ENCODE measurements around the gene RFX8.
"Not testable (repeated sequence)": the region's sequence is repeated elsewhere in the genome, so short reads cannot be mapped to it uniquely, and the experiment has no call there.

DNA sequence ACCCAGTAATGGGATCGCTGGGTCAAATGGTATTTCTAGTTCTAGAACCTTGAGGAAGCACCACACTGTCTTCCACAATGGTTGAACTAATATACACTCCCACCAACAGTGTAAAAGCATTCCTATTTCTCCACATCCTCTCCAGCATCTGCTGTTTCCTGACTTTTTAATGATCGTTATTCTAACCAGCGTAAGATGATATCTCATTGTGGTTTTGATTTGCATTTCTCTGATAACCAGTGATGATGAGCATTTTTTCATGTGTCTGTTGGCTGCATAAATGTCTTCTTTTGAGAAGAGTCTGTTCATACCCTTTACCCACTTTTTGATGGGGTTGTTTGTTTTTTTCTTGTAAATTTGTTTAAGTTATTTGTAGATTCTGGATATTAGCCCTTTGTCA lies 20.5 kb downstream of the RFX8 start:
- not testable (repeated sequence) for TF ChIP-seq CTCF (tag by site-specific recombination; IDR thresholded peaks at IDR 0.05); TCF7L2 (IDR thresholded peaks at IDR 0.05; ENCODE audit: borderline replicate concordance, low read depth, low read length); OVOL3 (tag by site-specific recombination; IDR thresholded peaks at IDR 0.05); ZBTB20 (tag by site-specific recombination; IDR thresholded peaks at IDR 0.05); ZNF2 (tag by site-specific recombination; IDR thresholded peaks at IDR 0.05); ZNF184 (tag by site-specific recombination; IDR thresholded peaks at IDR 0.05); ZNF433 (tag by site-specific recombination; IDR thresholded peaks at IDR 0.05; ENCODE audit: low read depth); ZNF426 (tag by site-specific recombination; IDR thresholded peaks at IDR 0.05)
- TF ChIP-seq, protein P1, sequence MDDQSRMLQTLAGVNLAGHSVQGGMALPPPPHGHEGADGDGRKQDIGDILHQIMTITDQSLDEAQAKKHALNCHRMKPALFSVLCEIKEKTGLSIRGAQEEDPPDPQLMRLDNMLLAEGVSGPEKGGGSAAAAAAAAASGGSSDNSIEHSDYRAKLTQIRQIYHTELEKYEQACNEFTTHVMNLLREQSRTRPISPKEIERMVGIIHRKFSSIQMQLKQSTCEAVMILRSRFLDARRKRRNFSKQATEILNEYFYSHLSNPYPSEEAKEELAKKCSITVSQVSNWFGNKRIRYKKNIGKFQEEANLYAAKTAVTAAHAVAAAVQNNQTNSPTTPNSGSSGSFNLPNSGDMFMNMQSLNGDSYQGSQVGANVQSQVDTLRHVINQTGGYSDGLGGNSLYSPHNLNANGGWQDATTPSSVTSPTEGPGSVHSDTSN (CRISPR knock-in tag; IDR thresholded peaks at IDR 0.05) = not testable (repeated sequence)

All from HEK293 (cell line).